ENCODE data around the gene HBG1.

DNA sequence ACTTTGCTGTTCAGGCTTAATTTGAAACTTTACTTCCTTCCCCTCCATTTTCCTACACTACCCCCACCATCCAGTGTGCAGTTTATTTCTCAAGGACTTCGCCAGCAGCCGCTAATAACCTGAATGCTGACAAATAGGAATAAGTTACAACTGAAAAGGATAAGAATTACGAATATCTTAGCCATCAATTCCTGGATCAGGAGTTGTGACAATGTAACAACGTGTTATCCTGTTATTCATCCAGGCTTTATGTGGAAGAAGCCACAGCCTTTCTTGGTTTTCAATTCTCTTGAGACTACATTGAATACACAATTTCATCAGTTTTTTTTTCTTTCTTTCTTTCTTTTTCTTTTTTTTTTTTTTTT lies 5.9 kb downstream of the HBG1 start:
- TF ChIP-seq, protein P1, sequence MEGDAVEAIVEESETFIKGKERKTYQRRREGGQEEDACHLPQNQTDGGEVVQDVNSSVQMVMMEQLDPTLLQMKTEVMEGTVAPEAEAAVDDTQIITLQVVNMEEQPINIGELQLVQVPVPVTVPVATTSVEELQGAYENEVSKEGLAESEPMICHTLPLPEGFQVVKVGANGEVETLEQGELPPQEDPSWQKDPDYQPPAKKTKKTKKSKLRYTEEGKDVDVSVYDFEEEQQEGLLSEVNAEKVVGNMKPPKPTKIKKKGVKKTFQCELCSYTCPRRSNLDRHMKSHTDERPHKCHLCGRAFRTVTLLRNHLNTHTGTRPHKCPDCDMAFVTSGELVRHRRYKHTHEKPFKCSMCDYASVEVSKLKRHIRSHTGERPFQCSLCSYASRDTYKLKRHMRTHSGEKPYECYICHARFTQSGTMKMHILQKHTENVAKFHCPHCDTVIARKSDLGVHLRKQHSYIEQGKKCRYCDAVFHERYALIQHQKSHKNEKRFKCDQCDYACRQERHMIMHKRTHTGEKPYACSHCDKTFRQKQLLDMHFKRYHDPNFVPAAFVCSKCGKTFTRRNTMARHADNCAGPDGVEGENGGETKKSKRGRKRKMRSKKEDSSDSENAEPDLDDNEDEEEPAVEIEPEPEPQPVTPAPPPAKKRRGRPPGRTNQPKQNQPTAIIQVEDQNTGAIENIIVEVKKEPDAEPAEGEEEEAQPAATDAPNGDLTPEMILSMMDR (IDR thresholded peaks at IDR 0.05), result no peak
- TF ChIP-seq POLR2A (IDR thresholded peaks at IDR 0.05) (no peak), EP300 (IDR thresholded peaks at IDR 0.05) (no peak)
